PC-9 (cell line): Measurements from ENCODE around the gene ATOX1. TPM values are rescaled to one million over a fixed set of nuclear protein-coding genes. Genes with fewer than 3 reads are reported as not detected.

ENCODE experiments used
- BruUV-seq: library from RNA; stranded (reverse); fragments of 400-500 nt; replicated peaks from 2 replicates; lab custom pipeline; 2021; lab: Mats Ljungman, UMichigan
- CTCF ChIA-PET: fragments of 300-600 bp; sonication (Branson Sonifier 250); formaldehyde crosslinking; loops from one replicate; lab custom pipeline; 2022; ENCODE audit warnings: antibody characterized with exemption; lab: Charles Lee
- POLR2A ChIA-PET: fragments of 300-600 bp; sonication (Branson Sonifier 250); formaldehyde crosslinking; loops from one replicate; lab custom pipeline; 2022; ENCODE audit warnings: antibody characterized with exemption; ENCODE audit not compliant: unreplicated experiment; lab: Charles Lee
- DNase-seq, 2 experiments: peaks; one replicate each; pipeline versions ENCODE4 v3.0.0 to v3.0.0-alpha.2; 2015 to 2022; ENCODE audit warnings: mixed read lengths in 1 of 2
- H2AFZ ChIP-seq: fragments of 200-600 bp; sonication (generic); 2 replicates; pipeline ENCODE4 v1.8.1; 2017; ENCODE audit warnings: antibody characterized with exemption
- H3F3A ChIP-seq: fragments of 200-600 bp; sonication (generic); 2 replicates; pipeline ENCODE4 v1.8.1; 2017; ENCODE audit warnings: antibody characterized with exemption, mild to moderate bottlenecking, low read depth; ENCODE audit not compliant: insufficient read depth
- H3K27ac ChIP-seq: fragments of 200-600 bp; sonication (generic); 2 replicates; pipeline ENCODE4 v1.6.1; 2016; ENCODE audit warnings: mixed run types
- H3K27me3 ChIP-seq: fragments of 200-600 bp; sonication (generic); 2 replicates; pipeline ENCODE4 v1.6.1; 2016; ENCODE audit warnings: low read depth, mixed run types; ENCODE audit not compliant: insufficient read depth
- H3K36me3 ChIP-seq: fragments of 200-600 bp; sonication (generic); 2 replicates; pipeline ENCODE4 v1.6.1; 2016; ENCODE audit warnings: low read depth, mixed run types
- H3K4me1 ChIP-seq: fragments of 200-600 bp; sonication (generic); replicated peaks from 2 replicates; pipeline ENCODE4 v1.6.1; 2016; ENCODE audit warnings: mixed run types; ENCODE audit not compliant: insufficient read depth
- H3K4me2 ChIP-seq: fragments of 200-600 bp; sonication (generic); 2 replicates; pipeline ENCODE4 v1.6.1; 2017; ENCODE audit warnings: mixed run types
- H3K4me3 ChIP-seq: fragments of 200-600 bp; sonication (generic); 2 replicates; pipeline ENCODE4 v1.6.1; 2016; ENCODE audit warnings: mixed run types
- H3K79me2 ChIP-seq: fragments of 200-600 bp; sonication (generic); 2 replicates; pipeline ENCODE4 v1.6.1; 2017; ENCODE audit warnings: low read depth, mixed run types
- H3K9me2 ChIP-seq: fragments of 200-600 bp; sonication (generic); 2 replicates; pipeline ENCODE4 v1.8.1; 2017; ENCODE audit warnings: mild to moderate bottlenecking; ENCODE audit not compliant: insufficient read depth
- H3K9me3 ChIP-seq: fragments of 200-600 bp; sonication (generic); 2 replicates; pipeline ENCODE4 v1.8.1; 2016; ENCODE audit warnings: low read depth; ENCODE audit not compliant: insufficient read depth
- H4K20me1 ChIP-seq: fragments of 200-600 bp; sonication (generic); 2 replicates; pipeline ENCODE4 v1.8.1; 2017; ENCODE audit not compliant: insufficient read depth
- CTCF ChIP-seq: fragments of 200-600 bp; sonication (generic); conservative IDR thresholded peaks from 2 replicates; pipeline ENCODE4 v1.6.1; 2017; ENCODE audit warnings: mixed run types, antibody characterized with exemption, mild to moderate bottlenecking, moderate library complexity
- EZH2 ChIP-seq: fragments of 200-600 bp; sonication (generic); IDR thresholded peaks from 2 replicates; pipeline ENCODE4 v1.8.0; 2017; ENCODE audit warnings: antibody characterized with exemption, low read depth
- intact Hi-C: fragments of 100-400 bp; cut with micrococcal nuclease; formaldehyde crosslinking; loops from one replicate; pipeline ENCODE4 v1.10.0; 2022; ENCODE audit not compliant: unreplicated experiment
- total RNA-seq: library from RNA; stranded (reverse); gene quantifications from 2 replicates; pipeline ENCODE4 v1.2.3, GENCODE V29; 2021

ATOX1 gene
- total RNA-seq, 1 experiment from 2014 or later, result 201 TPM

- Histone ChIP-seq H3K27me3 (no peaks in the 10 kb centered on the region), H3K36me3 (peaks cover 21% of the 10 kb centered on the region), H3K27ac (peak within 1 kb of the TSS; percentile 97), H4K20me1 (peaks cover 43% of the 10 kb centered on the region), H3K4me2 (peak within 1 kb of the TSS; percentile 94), H3K4me1 (peaks cover 34% of the 10 kb centered on the region), H2AFZ (peak within 1 kb of the TSS; percentile 92), H3F3A (no peaks in the 10 kb centered on the region; the same call in 1 of the 2 replicates), H3K9me2 (no peaks in the 10 kb centered on the region), H3K4me3 (peak within 1 kb of the TSS; percentile 92), H3K9me3 (no peaks in the 10 kb centered on the region), H3K79me2 (peaks cover 56% of the 10 kb centered on the region)
- intact Hi-C loops, result loop anchor here (1.0 to 5.0 kb wide), 7 partner anchors 14 to 694 kb away; partner anchors contain the start of genes GM2A and SLC36A1
- CTCF ChIA-PET, result interaction anchor here (0.6 to 2.2 kb wide), 6 partner anchors 14 to 645 kb away, joined by 3 to 8 read pairs (median 4); partner anchors contain the start of gene SLC36A1
- DNase-seq, result peak; percentile 100
- TF ChIP-seq EZH2 (no peak), CTCF (no peak; the same call in 1 of the 2 replicates)
- BruUV-seq, result no TSS peak
- POLR2A ChIA-PET, result interaction anchor here (0.5 to 1.5 kb wide), 14 partner anchors 13 to 1011 kb away, joined by 3 to 14 read pairs (median 5); partner anchors contain the start of genes GM2A and SPARC
These were observed 13.0 kb upstream of the ATOX1 start, which contains the start of gene G3BP1 for GRCh38 chr5:151771259-151772028. Gene G3BP1 (plus strand): TSS chr5:151771954. CDS start chr5:151786621, 14,667 bp downstream.

GRCh38 chr5:151770383-151771258, 12.2 kb upstream of the ATOX1 start:
- TF ChIP-seq CTCF, result no peak
- no peak for TF ChIP-seq EZH2
- intact Hi-C loops, result loop anchor here (1.0 to 5.0 kb wide), 7 partner anchors 13 to 693 kb away; partner anchors contain the start of genes GM2A and SLC36A1

More at GRCh38 chr5:151770383-151771258, 12.2 kb upstream of the ATOX1 start:
- no peaks in the 10 kb centered on the region for H3K27me3 ChIP-seq
- peak overlapping the region; percentile 97 for H3K27ac ChIP-seq
- H3K36me3 ChIP-seq, result peaks cover 15% of the 10 kb centered on the region
- no peaks in the 10 kb centered on the region for H3K9me2 ChIP-seq
- peaks cover 27% of the 10 kb centered on the region for H3K4me1 ChIP-seq
- ChIA-PET POLR2A (interaction anchor here (0.6 to 1.5 kb wide), 12 partner anchors 13 to 729 kb away, joined by 3 to 14 read pairs (median 6); partner anchors contain the start of genes GM2A and SPARC), CTCF (interaction anchor here (0.6 to 2.2 kb wide), 6 partner anchors 14 to 644 kb away, joined by 3 to 8 read pairs (median 4); partner anchors contain the start of gene SLC36A1)
- H3F3A ChIP-seq, result no peaks in the 10 kb centered on the region; the same call in 1 of the 2 replicates
- H3K4me2 ChIP-seq, result peak overlapping the region; percentile 91
- H3K79me2 ChIP-seq, result peaks cover 48% of the 10 kb centered on the region
- H3K4me3 ChIP-seq, result peak overlapping the region; percentile 83
- peaks cover 34% of the 10 kb centered on the region for H4K20me1 ChIP-seq
- TSS peak; percentile 77 for BruUV-seq
- no peaks in the 10 kb centered on the region for H3K9me3 ChIP-seq
- peak; percentile 61 to 63 for DNase-seq
- H2AFZ ChIP-seq, result peak overlapping the region; percentile 92
